Kidney glomerular epithelial cell (primary cell): ENCODE measurements around the gene SLC8A3.

Source experiments
- DNase-seq: peaks from one replicate; lab custom pipeline; 2025; lab: John Stamatoyannopoulos, UW

SLC8A3 gene

GRCh38 chr14:70114621-70115156 lies 74.1 kb downstream of the SLC8A3 start:
- DNase-seq, result no peak

- no peak for DNase-seq
These were observed 75.5 kb downstream of the SLC8A3 start for GRCh38 chr14:70113211-70113610.

- DNase-seq, result no peak
These were observed 80.3 kb downstream of the SLC8A3 start for GRCh38 chr14:70108419-70108818.

GRCh38 chr14:70107309-70107708 lies 81.4 kb downstream of the SLC8A3 start:
- no peak for DNase-seq

- DNase-seq, result no peak
These were observed 88.7 kb downstream of the SLC8A3 start for GRCh38 chr14:70100071-70100470.

- no peak for DNase-seq
These were observed 90.4 kb downstream of the SLC8A3 start for GRCh38 chr14:70098250-70098809.

GRCh38 chr14:70097576-70098249 lies 91.0 kb downstream of the SLC8A3 start:
- no peak for DNase-seq

GRCh38 chr14:70096866-70097265 lies 91.9 kb downstream of the SLC8A3 start:
- no peak for DNase-seq

- DNase-seq, result no peak
These were observed 94.1 kb downstream of the SLC8A3 start for GRCh38 chr14:70094631-70095030.

- no peak for DNase-seq
These were observed 94.6 kb downstream of the SLC8A3 start for GRCh38 chr14:70094106-70094505.

GRCh38 chr14:70093156-70093555 lies 95.6 kb downstream of the SLC8A3 start:
- DNase-seq, result no peak

GRCh38 chr14:70087380-70087697 lies 101.4 kb downstream of the SLC8A3 start:
- no peak for DNase-seq

GRCh38 chr14:70086685-70087379 lies 101.9 kb downstream of the SLC8A3 start:
- peak; percentile 50 for DNase-seq

GRCh38 chr14:70084226-70084625 lies 104.5 kb downstream of the SLC8A3 start:
- no peak for DNase-seq

GRCh38 chr14:70082394-70082793 lies 106.4 kb downstream of the SLC8A3 start:
- no peak for DNase-seq

- DNase-seq, result no peak
These were observed 108.7 kb downstream of the SLC8A3 start for GRCh38 chr14:70080076-70080475.

- DNase-seq, result no peak
These were observed 110.4 kb downstream of the SLC8A3 start for GRCh38 chr14:70078329-70078728.

GRCh38 chr14:70077720-70078119 lies 111.0 kb downstream of the SLC8A3 start:
- DNase-seq, result no peak

GRCh38 chr14:70077005-70077404 lies 111.7 kb downstream of the SLC8A3 start:
- no peak for DNase-seq

- DNase-seq, result peak; percentile 54
These were observed 114.7 kb downstream of the SLC8A3 start for GRCh38 chr14:70073924-70074566.

GRCh38 chr14:70069186-70069585 lies 119.6 kb downstream of the SLC8A3 start:
- no peak for DNase-seq

- DNase-seq, result no peak
These were observed 120.9 kb downstream of the SLC8A3 start for GRCh38 chr14:70067810-70068209.
